HG03442 (cell line): ENCODE data around the gene ADGRD1.

Source experiments
- ATAC-seq: cut with Tn5 transposase; IDR thresholded peaks from one replicate; pipeline ENCODE4 v1.9.1; 2021; ENCODE audit warnings: mild to moderate bottlenecking, moderate library complexity; ENCODE audit not compliant: unreplicated experiment

ADGRD1 gene

GRCh38 chr12:131130311-131130911 lies 176.7 kb downstream of the ADGRD1 start:
- no peak for ATAC-seq

- ATAC-seq: no peak
These were observed 177.5 kb downstream of the ADGRD1 start for GRCh38 chr12:131131077-131131807.

DNA sequence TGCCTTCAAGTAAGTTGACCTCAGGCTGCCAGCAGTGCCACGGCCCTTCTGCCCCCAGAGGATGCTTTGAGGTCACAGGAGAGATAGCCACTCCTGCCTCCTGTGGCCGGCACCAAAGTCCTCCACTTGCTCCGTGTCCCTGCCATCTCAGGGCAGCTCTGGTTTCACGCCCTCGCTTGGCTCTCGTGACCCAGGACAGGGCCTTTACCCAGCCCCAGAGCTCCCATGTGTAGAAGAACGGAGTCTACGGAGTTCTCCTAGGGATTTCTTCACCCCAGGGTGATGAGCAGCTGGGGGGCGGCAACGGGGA lies 178.1 kb downstream of the ADGRD1 start:
- no peak for ATAC-seq

DNA sequence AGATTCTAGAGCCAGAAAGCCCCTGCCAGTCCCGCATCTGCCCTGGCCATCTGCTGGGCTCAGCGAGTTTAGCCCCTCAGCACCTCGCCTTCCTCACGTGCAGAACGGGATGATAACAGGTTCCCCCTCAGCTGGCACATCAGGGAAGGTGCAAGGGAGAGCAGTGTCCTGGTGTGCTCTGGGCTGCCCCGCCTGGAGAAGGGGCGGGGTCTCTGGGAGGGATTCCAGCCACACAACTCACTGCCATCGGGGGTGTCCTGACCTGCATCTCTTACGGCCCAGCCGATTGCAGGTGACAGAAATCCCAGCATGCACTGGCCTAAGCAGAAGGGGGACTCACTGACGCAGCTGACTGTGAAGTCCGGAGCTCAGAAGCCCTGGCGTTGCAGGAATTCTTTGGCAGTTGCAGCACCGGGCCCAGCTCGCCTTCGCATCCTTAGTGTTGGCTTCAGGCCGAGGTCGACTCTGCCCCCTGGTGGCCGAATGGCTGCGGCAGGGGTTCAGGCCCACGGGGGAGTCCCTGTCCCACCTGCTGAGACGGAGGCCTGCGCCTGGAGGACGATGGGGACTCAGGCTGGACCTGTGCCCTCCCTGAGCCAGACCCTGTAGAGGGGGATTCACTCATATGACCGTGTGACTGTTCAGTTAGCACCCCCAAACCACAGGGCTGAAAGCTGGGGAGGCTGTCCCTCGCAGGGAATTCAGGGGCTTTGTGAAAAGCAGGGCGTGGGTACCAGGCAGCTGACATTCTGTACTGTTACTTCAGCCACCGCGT lies 178.6 kb downstream of the ADGRD1 start:
- ATAC-seq: peak; percentile 54

- ATAC-seq: no peak
These were observed 179.6 kb downstream of the ADGRD1 start for GRCh38 chr12:131133015-131133905.

- no peak for ATAC-seq
These were observed 180.3 kb downstream of the ADGRD1 start for GRCh38 chr12:131133994-131134393.

GRCh38 chr12:131134523-131135310 lies 181.0 kb downstream of the ADGRD1 start:
- no peak for ATAC-seq

GRCh38 chr12:131135311-131135785 lies 181.6 kb downstream of the ADGRD1 start:
- ATAC-seq: no peak

DNA sequence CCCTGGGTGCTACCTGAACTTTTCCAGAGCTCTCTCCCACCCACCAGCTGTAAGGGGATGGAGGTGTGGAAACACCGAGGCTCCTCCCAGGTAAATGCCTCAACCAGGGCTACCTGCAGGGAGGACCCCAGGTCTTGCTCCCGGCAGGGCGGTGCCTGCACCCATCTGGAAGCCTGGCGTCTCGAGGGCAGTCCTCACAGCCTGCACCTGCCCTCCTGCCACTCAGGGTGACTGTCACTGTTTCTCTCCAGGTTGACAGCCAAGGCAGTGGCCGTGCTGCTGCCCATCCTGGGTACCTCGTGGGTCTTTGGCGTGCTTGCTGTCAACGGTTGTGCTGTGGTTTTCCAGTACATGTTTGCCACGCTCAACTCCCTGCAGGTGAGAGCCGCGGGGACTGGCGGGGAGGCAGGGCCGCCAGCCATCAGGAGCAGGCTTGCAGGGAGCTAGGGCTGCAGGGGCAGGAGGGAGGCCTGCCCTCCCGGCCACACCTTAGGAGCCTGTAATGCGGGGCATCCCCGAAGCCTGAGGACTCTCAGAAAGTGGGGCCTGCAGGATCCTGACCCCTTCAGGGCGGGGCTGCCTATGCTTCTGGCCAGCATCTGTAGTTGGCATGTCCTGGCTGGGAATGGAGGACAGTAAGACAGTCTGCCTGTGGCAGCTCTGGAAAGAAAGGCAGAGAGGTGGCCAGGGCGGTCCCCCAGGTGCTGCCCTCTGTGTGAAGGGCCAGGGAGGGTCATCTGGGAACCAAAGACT lies 182.3 kb downstream of the ADGRD1 start:
- no peak for ATAC-seq

GRCh38 chr12:131136539-131136872 lies 182.8 kb downstream of the ADGRD1 start:
- ATAC-seq: no peak

DNA sequence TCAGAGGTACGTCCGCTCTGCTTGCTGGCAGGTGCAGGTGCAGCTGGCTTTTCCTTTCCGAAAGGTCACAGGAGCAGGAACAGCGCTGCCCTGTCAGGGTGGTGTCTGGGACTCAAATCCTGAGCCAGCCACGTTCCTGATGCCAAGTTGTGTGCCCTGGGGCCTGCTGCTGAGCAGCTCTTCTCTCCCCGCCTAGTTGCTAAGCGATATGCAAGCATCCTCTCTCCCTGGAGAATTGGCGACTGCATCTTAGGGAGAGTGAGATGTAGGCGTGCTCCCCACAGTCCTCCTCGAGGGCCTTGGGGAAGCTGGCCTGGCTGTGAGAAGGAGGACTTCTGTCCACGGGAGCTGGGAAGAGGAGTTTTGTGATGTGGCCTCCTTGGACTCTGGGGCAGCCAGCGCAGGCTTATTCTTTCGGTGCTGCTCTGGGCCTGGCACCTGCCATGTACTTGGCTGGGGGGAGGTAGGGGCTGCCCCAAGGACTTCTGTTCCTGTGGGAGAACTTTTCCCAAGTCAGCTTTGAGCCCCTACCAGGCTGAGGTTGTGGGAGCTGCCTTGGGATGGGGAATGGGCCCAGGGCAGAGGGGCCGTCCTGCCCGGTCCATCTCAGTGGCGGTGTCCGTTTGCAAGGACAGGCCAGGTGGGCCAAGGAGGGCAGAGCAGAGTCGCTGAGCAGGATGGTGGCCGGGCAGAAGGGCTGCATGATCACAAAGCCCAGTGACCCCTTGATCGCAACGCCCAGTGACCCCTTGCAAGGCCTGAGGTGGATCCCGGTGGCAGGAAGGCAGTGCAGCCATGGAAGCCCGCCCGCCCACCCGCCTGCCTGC lies 183.5 kb downstream of the ADGRD1 start:
- ATAC-seq: no peak

GRCh38 chr12:131137836-131138637 lies 184.3 kb downstream of the ADGRD1 start:
- no peak for ATAC-seq

GRCh38 chr12:131138638-131139362 lies 185.1 kb downstream of the ADGRD1 start:
- ATAC-seq: no peak

DNA sequence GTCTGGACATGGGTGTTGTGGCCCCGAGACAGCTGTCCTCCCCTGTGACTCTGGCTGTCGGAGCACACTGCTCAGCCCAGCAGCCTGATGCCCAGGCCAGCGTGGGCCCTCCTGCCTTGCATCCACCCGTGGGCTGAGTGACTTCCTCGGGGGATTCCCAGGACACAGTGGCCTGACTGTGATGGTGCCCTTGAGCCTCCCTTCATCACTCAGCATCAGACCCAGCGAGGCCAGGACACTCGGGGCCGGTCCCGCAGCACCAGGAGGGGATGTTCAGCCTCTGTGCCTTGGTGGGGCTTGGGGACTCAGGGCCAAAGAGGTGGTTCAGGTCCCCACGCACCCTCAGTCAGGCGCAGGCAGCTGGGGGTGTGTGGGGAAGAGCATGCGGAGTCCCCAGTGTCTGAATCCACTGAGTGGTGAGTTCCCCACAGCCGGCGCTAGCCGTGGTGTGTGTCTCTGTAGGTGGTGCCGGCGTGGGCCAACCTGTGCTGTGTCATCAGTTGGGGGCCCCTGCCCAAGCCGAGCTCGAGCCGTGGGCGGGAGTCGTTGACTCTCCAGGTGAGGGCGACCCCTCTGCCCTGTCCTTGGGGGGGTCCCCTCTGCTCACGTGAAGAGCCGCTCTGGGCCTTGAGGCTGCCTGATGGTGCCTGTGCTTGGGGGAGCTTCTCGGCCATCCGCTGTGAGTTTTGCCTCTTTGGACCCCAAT lies 185.8 kb downstream of the ADGRD1 start:
- no peak for ATAC-seq

GRCh38 chr12:131140069-131140435 lies 186.3 kb downstream of the ADGRD1 start:
- no peak for ATAC-seq

DNA sequence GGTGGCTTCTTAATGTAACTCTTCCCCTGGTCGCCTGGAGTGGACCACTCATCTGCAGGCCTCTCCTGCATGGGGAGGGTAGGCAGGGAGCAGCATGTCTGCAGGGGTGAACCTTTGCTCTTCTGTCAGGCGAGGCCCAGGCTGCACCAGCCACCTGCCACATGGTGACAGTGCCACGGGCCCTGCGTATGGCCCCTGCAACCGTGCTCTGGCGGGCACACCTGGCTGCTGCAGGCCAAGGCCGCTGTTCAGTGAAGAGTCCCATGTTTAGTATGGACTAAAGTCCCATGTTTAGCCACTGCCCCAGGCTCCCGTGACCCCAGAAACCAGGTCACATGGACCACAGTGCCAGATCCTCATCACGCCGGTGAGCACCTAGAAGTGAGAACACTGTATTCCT lies 187.0 kb downstream of the ADGRD1 start:
- no peak for ATAC-seq

- no peak for ATAC-seq
These were observed 187.8 kb downstream of the ADGRD1 start for GRCh38 chr12:131141514-131141913.
